Bronchial epithelial cell (primary cell): ENCODE data around the gene SMC4. TPM values are rescaled to one million over a fixed set of nuclear protein-coding genes. Genes with fewer than 3 reads are reported as not detected.
"Not testable (repeated sequence)": the region's sequence is repeated elsewhere in the genome, so short reads cannot be mapped to it uniquely, and the experiment has no call there.

Source experiments
- DNase-seq: peaks from one replicate; pipeline ENCODE4 v3.0.0-alpha.2; 2010; ENCODE audit warnings: low read depth
- FAIRE-seq: peaks from 2 replicates; lab custom pipeline; 2011; peaks lifted over from hg19 to GRCh38; lab: Jason Lieb, UNC
- H3K27me3 ChIP-seq: 2 replicates; pipeline ENCODE4 v1.5.1; 2011; ENCODE audit warnings: low read length; ENCODE audit not compliant: control insufficient read depth, insufficient read depth
- H3K36me3 ChIP-seq: 2 replicates; pipeline ENCODE4 v1.5.1; 2011; ENCODE audit warnings: low read length; ENCODE audit not compliant: control insufficient read depth, insufficient read depth
- H3K4me3 ChIP-seq: 2 replicates; pipeline ENCODE4 v1.5.1; 2011; ENCODE audit warnings: mild to moderate bottlenecking, low read depth, low read length, control low read depth
- CTCF ChIP-seq: IDR thresholded peaks from 2 replicates; pipeline ENCODE4 v1.5.1; 2011; ENCODE audit warnings: mild to moderate bottlenecking, moderate library complexity, low read length, control low read depth, inconsistent platforms; ENCODE audit not compliant: insufficient read depth, severe bottlenecking
- total RNA-seq: library from RNA; depleted of rRNA; stranded (reverse); fragments of >200 nt; gene quantifications from 2 replicates; pipeline ENCODE4 v1.2.1, GENCODE V29; 2014

SMC4 gene
- total RNA-seq, 1 donor from 2014 or later, result 12.1 TPM

GRCh38 chr3:160449636-160450598, 50.5 kb downstream of the SMC4 start, which contains the start of gene TRIM59:
TRIM59 (minus strand) TSS chr3:160449786; CDS start chr3:160439183, 10,603 bp downstream.
- H3K36me3 ChIP-seq, result peaks cover 3% of the 10 kb centered on the region
- H3K4me3 ChIP-seq, result peak within 1 kb of the TSS; percentile 66
- no peak for FAIRE-seq
- TF ChIP-seq CTCF, result peak; percentile 21
- no peaks in the 10 kb centered on the region for H3K27me3 ChIP-seq
- peak; percentile 95 for DNase-seq

GRCh38 chr3:160450846-160451245, 51.4 kb downstream of the SMC4 start:
- no peak for DNase-seq
- H3K4me3 ChIP-seq, result no peak overlapping the region
- TF ChIP-seq CTCF, result no peak
- no peak for FAIRE-seq
- H3K27me3 ChIP-seq, result no peaks in the 10 kb centered on the region
- H3K36me3 ChIP-seq, result peaks cover 1% of the 10 kb centered on the region

- no peak for FAIRE-seq
- no peak for TF ChIP-seq CTCF
- H3K4me3 ChIP-seq, result no peak overlapping the region
Observed at GRCh38 chr3:160451602-160452001, 52.2 kb downstream of the SMC4 start.

GRCh38 chr3:160452251-160452650, 52.8 kb downstream of the SMC4 start:
- H3K27me3 ChIP-seq, H3K36me3 ChIP-seq, H3K4me3 ChIP-seq, FAIRE-seq, DNase-seq: not testable (repeated sequence)

More at GRCh38 chr3:160451602-160452001, 52.2 kb downstream of the SMC4 start:
- H3K27me3 ChIP-seq, result no peaks in the 10 kb centered on the region
- no peak for DNase-seq
- H3K36me3 ChIP-seq, result peaks cover 1% of the 10 kb centered on the region

- DNase-seq, result no peak
- no peak for FAIRE-seq
- H3K27me3 ChIP-seq, result peaks cover 3% of the 10 kb centered on the region
- TF ChIP-seq CTCF, result no peak
- no peak overlapping the region for H3K4me3 ChIP-seq
- no peaks in the 10 kb centered on the region for H3K36me3 ChIP-seq
Observed at GRCh38 chr3:160454995-160455394, 55.5 kb downstream of the SMC4 start.

- Histone ChIP-seq H3K36me3 (no peaks in the 10 kb centered on the region), H3K27me3 (peaks cover 3% of the 10 kb centered on the region), H3K4me3 (no peak overlapping the region)
- no peak for TF ChIP-seq CTCF
- DNase-seq (no peak), FAIRE-seq (no peak)
Observed at GRCh38 chr3:160455846-160456245, 56.4 kb downstream of the SMC4 start.
